HG03565 (cell line): ENCODE data around the gene RAB23.

ENCODE experiments used
- ATAC-seq: cut with Tn5 transposase; IDR thresholded peaks from one replicate; pipeline ENCODE4 v1.9.1; 2021; ENCODE audit warnings: mild to moderate bottlenecking, moderate library complexity; ENCODE audit not compliant: unreplicated experiment

Gene RAB23

DNA sequence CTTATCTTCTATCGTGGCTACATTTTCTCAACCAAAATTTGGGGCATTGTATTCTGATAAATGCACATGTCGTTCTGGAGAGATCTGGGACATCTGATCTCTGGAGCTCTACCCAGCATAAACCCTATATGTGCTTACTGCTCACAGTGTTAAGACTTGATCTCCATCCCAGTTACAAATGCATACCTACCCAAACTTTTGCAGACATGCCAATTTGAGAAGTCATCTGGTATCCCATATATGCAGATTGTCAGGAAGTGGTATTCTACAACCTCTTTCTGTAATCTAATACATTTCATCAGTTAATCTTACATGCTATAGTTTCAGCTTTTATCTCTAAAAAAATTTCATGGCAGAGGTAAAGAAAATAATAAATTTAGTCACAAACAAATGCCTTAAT is 38.8 kb downstream of the RAB23 start:
- ATAC-seq, result no peak

DNA sequence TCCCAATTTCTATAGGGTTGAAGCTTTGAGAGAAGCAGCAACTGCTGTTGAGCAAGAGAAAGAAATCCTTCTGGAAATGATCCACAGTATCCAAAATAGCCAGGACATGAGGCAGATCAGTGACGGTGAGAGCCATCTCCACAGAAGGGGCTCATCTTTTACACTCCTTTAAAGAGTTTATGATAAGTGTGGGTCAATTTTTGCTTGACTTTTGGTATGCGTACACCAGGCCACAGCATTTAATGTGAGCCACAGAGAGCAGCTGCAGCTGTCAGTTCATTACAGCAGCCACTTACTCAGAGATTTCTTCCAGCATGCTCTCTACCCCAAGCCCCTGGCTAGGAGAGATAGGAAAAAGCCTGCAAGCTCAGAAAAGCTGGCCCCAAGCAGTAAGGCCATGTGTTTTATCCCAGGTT is 40.1 kb downstream of the RAB23 start:
- no peak for ATAC-seq

DNA sequence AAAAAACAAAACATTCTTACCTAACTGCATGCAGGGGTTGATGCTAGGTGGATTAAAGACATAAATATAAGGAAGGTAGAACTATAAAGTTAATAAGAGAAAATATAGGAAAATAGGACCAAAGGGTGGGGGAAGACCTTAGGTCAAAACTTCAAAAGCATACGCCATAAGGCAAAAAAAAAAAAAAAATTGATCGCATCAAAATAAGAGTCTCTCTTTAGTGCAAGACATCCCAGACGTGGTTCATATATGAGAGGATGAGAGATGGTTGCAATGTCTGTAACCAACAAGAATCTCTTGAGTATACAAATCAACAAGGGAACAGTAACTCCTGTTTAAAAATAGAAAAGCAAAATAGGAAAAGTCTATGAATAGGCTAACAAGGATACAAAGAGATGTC is 41.5 kb downstream of the RAB23 start:
- no peak for ATAC-seq

DNA sequence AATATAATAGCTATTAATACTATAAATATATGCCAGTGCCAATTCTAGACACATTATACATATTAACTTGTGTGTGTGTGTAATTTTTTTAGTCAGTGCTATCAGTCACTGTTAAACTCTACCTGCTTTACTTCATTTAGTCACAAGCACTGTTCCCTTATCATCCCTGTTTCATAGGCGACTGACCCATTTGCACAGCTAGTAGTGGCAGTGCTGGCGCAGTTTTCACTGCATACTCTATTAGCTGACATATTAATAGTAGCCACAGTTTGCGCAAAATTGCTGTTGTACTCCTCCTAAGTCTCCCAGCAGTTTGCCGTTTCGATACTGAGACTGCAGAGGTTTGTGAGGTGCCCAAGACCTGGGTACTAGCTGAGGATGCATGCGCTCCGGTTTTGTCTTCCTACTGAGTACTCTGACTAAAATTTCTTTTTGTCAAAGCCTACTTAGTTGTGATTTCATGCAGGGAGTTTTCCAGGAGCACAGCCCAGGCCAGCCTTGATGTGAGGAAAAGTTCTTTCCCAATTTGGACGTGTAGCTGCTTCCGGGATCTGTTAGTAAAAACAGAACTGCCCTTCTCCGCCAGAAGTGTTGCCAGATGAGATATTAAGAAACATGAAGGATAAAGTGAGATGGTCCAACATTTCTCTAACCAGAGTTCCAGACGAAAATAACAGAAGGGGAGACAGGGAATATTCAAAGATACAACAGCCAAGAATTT is 44.4 kb downstream of the RAB23 start:
- ATAC-seq, result no peak

DNA sequence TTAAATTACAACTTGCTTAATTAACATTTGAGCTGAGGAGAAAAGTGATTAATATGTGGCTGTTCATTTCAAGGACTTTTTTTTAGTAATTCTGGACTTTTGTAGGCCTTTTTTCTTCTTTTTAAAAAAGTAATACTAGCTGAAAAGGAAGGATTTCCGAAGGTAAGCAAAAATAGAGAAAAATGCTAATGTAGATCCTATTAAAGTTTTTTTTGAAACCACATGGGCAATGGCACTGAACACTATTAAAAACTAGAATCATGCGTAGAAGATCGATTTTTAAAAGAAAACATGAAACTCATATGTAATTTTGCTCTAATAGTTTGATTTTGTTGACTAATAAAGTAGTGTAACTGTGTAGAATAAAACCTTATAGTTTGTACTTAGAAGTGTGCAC is 47.6 kb downstream of the RAB23 start:
- ATAC-seq, result no peak

DNA sequence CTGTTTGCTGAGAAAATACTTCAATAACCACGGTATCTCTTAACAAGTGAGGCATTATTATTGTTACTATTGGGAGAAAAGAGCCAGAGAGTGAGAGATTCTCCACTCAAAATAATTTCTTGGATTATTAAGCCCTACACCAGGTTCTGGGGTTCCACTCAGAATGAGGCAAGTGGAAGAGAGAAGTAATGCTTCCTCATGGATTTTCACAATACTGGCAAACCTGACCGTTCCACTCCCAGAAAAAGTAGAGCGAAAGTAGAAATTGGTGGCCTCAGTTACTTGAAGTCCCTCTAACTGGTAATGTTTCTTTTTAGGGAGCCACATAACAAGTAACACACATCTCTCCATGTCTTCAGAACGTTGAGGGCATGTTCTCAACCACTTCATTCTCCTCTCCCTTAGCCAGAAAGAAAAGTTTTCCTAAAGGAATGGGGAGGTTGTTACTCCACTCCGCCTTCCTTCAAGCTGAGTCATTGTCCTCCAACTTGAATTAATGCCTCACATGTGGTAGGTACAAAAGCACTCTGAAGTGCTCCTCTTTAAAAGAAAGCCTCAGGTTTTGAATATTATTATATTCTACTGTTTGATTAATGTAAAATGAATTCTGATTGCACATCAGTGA is 48.1 kb downstream of the RAB23 start:
- no peak for ATAC-seq

DNA sequence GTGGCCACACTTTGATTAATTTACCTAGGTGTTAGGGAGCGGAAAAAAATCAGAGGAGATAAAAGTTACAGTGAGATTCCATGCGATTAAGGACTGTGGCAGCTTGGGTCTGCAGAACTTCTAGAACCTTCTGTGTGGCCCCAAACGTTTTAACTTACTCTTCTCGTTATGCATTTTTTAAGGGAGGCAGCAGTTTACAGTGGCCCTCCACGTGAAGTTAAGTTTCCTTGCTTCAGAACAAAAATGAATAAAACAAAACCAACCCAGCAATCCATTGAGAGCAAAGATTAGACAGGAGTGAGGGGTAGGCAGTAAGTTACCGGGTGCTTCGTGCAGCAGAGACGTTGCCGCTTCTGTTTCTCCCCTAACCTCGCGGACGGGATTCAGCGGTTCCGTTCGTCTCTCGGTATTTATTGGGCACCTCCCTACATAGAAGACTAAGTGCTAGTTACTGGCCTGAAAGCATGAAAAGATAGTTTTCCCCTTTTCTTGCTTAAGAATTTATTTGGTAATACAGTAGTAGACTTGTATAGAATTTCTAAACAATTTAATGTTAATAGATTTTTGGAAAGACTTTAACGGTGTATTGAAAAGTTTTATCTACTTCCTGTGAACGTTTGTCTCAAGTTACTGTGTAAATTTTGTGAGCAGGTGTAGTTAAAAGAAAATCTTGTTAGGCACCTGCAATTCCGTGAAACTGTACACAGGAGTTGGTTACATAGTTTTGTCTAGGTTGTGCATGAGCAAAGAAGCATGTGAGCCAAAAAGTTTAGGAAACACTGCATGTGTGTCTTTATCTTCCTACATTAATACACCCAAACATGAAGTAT is 48.8 kb downstream of the RAB23 start:
- no peak for ATAC-seq

DNA sequence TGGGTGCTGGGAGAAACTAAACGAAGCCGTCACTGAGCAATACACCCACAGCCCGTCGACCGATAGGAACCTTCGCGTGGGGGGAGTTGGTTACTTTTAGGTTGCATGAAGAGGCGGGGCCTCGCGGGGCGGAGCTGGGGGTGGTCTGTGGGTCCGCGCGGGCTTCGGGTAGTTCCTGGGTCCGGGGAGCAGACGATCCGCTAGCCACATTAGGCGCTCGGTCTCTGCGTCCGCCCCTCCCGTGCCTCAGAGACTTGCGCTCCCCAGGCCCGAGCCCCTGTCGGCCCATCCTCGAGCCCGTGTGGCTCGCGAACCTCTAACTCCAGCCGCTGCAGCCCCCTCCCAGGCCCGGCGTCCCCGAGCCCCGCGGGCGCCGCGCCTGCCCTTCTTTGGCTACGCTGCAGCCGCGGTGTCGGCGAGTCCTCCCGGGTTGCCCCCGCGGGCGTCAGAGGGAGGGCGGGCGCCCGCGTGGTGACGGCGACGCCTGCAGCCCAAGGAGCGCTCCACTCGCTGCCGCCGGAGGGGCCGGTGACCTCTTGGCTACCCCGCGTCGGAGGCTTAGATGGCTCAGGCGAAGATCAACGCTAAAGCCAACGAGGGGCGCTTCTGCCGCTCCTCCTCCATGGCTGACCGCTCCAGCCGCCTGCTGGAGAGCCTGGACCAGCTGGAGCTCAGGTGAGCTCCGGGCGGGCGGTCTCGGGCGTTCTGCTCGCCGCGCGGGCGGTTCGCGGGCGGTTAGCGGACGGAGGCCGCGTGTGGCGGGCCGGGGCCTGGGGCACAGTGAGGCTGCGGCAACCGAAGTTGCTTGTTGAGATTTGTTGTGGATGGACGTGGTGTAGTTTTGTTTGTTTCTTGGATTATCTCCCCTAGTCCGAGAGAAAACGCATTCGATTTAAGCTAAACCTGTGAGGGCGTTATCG is 49.7 kb downstream of the RAB23 start, which contains the start of gene BAG2:
Gene BAG2, plus strand, starts transcription at position 191 of the 920 bp plus-strand sequence. Its CDS starts 372 bp downstream, at position 563.
- ATAC-seq, result peak; percentile 82

DNA sequence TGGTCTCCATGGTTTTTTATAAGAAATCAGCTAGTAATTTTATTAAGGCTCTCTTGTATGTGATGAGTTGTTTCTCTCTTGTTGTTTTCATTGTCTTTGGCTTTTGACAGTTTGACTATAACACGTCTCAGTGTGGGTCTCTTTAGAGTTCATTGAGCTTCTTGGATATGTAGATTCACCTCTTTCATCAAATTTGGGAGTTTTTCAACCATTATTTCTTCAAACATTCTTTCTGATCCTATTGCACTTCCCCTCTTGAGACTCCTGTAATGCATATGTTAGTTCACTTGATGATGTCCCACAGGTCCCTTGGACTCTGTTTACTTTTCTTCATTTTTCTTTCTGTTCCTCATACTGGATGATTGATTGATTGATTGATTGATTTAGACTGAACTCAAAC is 57.0 kb downstream of the RAB23 start:
- no peak for ATAC-seq

DNA sequence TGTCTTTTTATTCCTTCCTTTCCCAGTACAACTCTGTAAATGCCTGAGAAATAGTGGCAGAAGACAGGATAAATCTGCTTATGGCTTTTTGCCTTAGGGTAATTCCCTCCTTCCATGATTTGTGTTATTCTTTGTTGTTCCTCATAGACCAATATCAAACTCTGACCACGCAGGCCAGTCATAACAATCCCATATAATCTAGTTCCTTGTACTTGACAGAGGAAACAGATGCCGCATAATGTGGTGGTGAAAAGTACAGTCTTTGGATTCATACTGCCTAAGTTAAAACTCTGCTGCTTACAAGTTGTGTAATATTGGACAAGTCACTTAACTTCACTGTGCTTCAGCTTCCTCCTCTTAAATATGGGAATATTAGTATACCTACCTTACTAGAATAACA is 58.2 kb downstream of the RAB23 start:
- no peak for ATAC-seq

DNA sequence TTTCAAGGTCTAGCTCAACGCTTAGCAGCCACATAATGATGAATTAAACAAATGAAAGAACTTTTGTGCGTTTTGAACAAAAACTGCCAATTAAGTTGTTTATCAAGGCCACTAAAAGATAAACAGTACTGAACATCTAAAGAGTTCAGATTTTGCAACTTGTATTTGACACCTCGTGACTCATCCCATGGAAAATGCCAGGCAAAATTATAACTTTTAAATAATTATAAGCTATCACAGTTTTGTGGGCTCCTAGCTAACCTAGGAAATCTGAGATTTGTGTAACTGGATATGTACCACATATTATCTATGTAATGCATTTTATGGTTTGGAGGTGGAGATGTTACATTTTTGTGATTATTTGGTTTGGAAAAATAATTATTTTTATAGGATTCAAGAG is 59.6 kb downstream of the RAB23 start:
- no peak for ATAC-seq

DNA sequence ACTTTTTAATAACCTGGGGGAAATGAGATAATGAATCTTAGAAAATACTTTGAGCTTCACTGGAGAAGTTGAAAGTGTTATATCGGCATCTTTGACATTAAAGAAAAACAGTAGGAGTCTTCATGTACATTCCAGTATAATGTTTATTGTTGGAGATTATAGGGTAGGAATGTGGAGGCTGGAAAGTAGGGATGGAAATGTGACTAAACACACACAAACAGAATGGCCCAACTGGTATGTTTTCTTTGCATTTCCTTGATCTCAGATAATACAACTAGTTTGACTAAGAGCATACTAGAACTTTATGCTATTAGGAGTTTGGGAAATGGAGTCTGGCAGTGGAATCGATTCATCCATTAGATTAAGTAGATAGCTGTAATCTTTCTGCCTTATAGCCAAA is 60.1 kb downstream of the RAB23 start:
- ATAC-seq, result no peak

DNA sequence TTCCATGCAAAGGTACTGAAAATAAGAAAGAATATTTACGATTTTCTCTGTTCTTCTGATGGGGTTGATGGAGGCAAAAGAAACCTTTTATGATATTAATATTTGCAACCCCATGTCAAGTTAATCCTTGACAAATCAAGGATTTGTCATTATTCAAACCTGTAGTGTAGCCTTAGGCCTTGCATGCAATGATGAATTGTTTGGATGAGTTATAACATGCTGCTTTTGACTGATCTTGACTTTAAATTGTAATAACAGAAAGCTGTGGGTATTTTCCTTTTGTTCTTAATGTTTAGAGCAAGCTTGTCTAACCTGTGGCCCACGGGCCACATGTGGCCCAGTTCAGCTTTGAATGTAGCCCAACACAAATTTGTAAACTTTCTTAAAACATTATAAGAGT is 63.0 kb downstream of the RAB23 start:
- ATAC-seq, result no peak

DNA sequence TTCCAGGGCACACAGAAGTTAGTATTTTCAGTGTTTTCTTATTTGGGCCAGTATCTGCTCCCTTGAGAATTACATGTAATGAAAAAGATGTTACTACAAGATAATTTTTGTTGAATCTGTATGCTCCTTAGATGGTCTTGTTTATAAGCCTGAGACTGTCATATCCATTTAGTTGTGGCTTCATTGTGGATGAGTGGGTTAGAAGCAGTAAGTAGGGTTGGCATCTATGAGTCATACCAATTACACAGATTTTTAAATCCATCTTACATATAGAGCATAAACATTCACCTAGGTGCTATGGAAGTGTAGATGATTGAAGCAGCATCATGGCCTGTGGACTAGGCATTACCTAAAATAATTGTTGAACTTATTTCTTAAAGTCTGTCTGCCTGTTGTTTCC is 63.4 kb downstream of the RAB23 start:
- ATAC-seq, result no peak

DNA sequence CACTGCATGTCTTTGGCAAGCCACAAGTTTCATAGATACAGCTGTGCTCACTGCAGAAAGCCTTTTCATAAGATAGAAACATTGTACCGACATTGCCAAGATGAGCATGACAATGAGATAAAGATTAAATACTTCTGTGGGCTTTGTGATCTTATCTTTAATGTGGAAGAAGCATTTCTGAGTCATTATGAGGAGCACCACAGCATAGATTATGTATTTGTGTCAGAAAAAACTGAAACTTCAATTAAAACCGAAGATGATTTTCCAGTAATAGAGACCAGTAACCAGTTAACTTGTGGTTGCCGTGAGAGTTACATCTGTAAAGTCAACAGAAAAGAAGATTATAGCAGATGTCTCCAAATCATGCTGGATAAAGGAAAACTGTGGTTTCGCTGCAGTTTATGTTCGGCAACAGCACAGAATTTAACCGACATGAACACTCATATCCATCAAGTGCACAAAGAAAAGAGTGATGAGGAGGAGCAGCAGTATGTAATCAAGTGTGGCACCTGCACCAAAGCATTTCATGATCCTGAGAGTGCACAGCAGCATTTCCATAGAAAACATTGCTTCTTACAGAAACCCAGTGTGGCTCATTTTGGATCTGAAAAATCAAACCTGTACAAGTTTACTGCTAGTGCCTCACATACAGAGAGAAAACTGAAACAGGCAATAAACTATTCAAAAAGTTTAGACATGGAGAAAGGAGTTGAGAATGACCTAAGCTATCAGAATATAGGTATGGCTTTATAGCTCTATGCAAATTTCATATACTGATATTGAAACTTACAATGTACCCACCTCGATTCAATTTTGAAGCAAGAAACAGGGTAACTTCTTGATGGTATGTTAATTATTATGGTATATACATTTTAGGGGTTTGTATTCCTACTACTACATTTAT is 73.9 kb downstream of the RAB23 start:
- no peak for ATAC-seq

DNA sequence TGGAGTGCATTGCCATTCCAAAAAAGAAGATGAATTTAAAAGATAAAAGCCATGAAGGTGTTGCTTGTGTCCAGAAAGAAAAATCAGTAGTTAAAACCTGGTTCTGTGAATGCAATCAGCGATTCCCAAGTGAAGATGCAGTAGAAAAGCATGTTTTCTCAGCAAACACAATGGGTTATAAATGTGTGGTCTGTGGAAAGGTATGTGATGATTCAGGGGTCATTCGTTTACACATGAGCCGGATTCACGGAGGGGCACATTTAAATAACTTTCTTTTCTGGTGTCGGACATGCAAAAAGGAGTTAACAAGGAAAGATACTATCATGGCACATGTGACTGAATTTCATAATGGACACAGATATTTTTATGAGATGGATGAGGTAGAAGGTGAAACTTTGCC is 74.7 kb downstream of the RAB23 start:
- ATAC-seq, result no peak

DNA sequence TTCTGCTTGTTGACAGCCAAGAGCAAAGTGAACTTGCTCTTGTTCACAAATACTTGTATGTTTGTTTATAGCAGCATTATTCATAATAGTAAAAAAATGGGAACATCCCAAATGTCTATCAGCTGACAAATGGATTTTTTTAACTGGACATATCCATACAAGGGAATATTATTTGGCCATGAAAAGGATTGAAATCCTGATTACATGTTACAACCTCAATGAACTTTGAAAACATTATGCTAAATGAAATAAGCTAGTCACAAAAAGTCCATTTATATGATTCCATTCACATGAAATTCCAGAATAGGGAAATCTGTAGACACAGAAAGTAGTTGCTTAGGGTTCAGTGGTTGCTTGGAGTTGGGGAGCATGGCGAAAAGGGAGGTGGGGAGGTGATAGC is 78.4 kb downstream of the RAB23 start:
- no peak for ATAC-seq

DNA sequence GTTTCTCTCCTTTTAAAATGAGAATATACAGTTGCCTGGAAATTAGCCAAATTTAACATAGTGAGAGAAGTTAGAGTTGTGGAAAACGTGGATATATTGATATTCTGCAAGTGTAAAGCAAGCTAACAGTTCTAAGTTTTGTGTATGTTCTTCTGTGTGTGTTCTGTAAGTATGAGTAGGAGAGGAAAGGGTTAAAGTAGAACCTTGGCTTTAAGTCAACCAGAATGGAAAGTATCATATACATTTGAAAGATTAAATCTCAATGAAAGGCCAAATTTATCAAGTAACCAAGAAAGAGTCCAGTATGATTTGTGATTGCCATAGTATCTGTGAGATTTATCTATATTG is 80.0 kb downstream of the RAB23 start:
- ATAC-seq, result no peak

DNA sequence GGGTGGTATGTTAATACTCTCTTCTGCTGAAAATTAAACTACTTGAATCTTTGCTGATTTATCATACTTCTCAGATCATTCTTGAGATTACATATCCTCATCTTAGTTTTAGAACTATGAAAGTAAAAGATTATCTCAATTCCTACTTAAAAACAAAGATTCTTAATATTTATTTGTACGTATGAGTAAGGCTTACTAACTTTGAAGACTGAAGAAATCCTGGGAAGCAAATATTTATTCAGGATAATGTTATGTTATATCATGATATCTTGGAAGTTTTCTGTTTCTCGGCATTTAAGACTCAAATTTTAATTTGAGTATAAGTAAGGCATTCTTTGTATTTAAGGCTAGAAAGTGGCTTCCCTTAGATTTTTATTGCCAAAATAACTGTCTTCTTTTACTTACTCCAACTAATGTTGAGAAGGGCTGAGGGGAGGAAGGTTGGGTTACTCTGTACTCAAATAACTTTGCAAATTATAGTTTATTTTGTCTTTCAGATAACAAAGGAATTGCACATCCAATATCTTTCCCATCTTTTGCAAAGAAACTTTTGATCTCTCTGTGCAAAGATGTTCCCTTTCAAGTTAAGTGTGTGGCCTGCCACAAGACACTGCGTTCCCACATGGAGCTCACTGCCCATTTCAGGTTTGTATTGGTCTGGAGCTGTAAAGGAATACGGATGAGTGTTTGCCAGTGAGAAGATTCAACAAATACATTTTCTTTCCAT is 80.5 kb downstream of the RAB23 start:
- no peak for ATAC-seq
